ENCODE results near the gene INTS6.

GRCh38 chr13:51397262-51397941 is 55.4 kb downstream of the INTS6 start:
- TF ChIP-seq, protein P1, sequence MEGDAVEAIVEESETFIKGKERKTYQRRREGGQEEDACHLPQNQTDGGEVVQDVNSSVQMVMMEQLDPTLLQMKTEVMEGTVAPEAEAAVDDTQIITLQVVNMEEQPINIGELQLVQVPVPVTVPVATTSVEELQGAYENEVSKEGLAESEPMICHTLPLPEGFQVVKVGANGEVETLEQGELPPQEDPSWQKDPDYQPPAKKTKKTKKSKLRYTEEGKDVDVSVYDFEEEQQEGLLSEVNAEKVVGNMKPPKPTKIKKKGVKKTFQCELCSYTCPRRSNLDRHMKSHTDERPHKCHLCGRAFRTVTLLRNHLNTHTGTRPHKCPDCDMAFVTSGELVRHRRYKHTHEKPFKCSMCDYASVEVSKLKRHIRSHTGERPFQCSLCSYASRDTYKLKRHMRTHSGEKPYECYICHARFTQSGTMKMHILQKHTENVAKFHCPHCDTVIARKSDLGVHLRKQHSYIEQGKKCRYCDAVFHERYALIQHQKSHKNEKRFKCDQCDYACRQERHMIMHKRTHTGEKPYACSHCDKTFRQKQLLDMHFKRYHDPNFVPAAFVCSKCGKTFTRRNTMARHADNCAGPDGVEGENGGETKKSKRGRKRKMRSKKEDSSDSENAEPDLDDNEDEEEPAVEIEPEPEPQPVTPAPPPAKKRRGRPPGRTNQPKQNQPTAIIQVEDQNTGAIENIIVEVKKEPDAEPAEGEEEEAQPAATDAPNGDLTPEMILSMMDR (IDR thresholded peaks at IDR 0.05) = no peak
- no peak for TF ChIP-seq POLR2A (IDR thresholded peaks at IDR 0.05)
